ENCODE results near the gene CDH4.

CDH4 gene

GRCh38 chr20:61808447-61808846, 556.4 kb downstream of the CDH4 start:
- peaks cover 0 to 3% of the 10 kb centered on the region in 2 experiments for H3K4me1 ChIP-seq (ENCODE audit: control insufficient read depth in 1 of 2, insufficient read depth in 1 of 2, low read depth in 1 of 2, low read length in 1 of 2)
- no peaks in the 10 kb centered on the region for H3K36me3 ChIP-seq
- H3K9me3 ChIP-seq: no peaks in the 10 kb centered on the region
- no peak for TF ChIP-seq CTCF (IDR thresholded peaks at IDR 0.05)
- H3K27me3 ChIP-seq: peaks cover 9% of the 10 kb centered on the region
- no peak overlapping the region for H3K4me3 ChIP-seq (ENCODE audit: low read depth in 1 of 2, low read length in 1 of 2)
- H3K27ac ChIP-seq: no peak overlapping the region

DNA sequence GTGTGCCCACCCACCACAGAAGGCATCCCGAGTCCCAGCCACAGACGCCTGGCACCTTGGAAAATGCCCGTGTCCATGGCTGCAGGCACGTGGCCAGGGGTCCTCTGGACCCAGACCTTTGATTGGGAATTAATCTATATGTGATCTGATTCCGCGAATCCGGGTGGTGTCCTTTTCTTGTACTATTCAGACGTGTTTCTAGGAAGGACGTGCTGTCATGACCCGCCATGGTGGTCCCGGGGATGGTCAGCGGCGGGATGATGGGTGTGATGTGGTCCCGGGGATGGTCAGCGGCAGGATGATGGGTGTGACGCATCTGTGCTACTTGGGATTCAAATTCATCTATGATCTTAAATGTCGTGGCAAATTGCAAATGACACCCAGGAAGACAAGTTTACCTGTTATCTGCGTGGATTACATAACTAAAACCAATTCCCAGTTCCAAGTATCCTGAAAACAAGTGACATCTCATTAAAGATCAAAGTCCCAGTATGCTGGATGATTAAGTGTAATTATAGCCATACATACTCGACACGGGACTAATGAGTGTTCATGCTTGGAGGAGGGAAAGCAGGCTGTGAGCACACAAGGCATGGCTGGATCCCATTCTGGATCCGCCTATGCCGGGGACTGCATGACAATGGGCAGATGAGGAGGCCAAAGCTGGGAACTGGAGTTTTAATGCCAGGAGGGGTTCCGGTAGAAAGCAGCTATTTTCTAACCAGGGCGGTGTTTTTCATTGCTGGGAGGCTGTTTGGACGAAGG, 557.1 kb downstream of the CDH4 start:
- H3K27me3 ChIP-seq: peaks cover 2% of the 10 kb centered on the region
- no peaks in the 10 kb centered on the region for H3K4me1 ChIP-seq (ENCODE audit: control insufficient read depth in 1 of 2, insufficient read depth in 1 of 2, low read depth in 1 of 2, low read length in 1 of 2)
- no peak for TF ChIP-seq CTCF (IDR thresholded peaks at IDR 0.05)
- no peaks in the 10 kb centered on the region for H3K36me3 ChIP-seq
- no peaks in the 10 kb centered on the region for H3K9me3 ChIP-seq
- no peak overlapping the region for H3K27ac ChIP-seq
- H3K4me3 ChIP-seq (ENCODE audit: low read depth in 1 of 2, low read length in 1 of 2): no peak overlapping the region

DNA sequence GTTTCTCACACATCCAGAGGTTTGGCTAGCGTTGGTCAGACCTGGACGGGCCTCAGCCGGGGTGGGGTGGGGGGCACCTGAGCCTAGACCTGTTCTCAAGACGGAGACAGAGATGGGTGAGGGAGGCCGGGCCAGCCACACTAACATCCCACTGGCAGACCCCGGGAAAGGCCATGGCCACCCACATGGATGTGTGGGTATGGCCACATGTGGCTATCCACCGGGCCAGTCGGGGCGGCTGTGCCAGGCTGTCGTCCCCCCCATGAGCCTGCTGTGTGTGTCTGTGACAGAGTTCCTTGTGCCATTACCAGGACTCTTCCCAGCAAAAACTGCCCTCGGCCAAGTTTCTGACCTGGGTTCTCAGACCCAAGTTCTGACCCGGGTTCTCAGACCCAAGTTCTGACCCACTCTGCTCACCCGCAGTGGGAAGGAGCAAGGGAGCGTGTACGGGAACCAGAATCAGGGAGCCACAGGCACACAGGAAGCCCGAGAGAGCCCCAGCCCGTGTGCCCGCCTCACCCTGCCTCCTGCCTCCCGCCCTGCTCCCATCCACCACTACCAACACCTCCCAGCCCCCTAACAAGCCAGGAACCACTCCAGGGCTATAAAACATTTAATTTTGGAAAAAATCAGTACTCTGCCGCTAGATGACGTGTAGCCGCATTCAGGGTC, 558.1 kb downstream of the CDH4 start:
- Histone ChIP-seq H3K27me3 (no peaks in the 10 kb centered on the region), H3K4me3 (ENCODE audit: low read depth in 1 of 2, low read length in 1 of 2) (no peak overlapping the region), H3K4me1 (ENCODE audit: control insufficient read depth in 1 of 2, insufficient read depth in 1 of 2, low read depth in 1 of 2, low read length in 1 of 2) (no peaks in the 10 kb centered on the region), H3K27ac (no peak overlapping the region), H3K9me3 (no peaks in the 10 kb centered on the region), H3K36me3 (no peaks in the 10 kb centered on the region)
- no peak for TF ChIP-seq CTCF (IDR thresholded peaks at IDR 0.05)

DNA sequence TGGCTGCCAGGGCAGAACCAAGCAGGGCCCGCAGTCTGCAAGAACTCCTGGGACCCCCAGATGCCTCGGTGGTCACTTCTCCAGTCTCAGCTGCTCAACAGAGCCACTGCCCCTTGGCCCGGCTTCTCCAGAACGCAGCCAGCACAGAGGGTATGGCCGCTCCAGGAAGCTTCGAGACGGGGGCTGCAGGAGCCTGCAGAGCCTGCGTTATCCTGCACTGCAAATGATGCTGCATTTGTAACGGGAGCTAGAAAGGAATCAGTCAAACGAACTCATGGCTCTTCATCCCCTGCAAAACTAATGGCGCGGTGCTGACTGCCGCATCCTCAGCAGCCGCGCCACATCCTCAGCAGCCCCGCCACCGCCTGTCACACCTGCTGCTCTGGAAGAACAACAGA, 558.7 kb downstream of the CDH4 start:
- Histone ChIP-seq H3K27me3 (no peaks in the 10 kb centered on the region), H3K4me3 (ENCODE audit: low read depth in 1 of 2, low read length in 1 of 2) (no peak overlapping the region), H3K4me1 (ENCODE audit: control insufficient read depth in 1 of 2, insufficient read depth in 1 of 2, low read depth in 1 of 2, low read length in 1 of 2) (no peaks in the 10 kb centered on the region), H3K36me3 (no peaks in the 10 kb centered on the region), H3K9me3 (no peaks in the 10 kb centered on the region), H3K27ac (no peak overlapping the region)
- no peak for TF ChIP-seq CTCF (IDR thresholded peaks at IDR 0.05)

DNA sequence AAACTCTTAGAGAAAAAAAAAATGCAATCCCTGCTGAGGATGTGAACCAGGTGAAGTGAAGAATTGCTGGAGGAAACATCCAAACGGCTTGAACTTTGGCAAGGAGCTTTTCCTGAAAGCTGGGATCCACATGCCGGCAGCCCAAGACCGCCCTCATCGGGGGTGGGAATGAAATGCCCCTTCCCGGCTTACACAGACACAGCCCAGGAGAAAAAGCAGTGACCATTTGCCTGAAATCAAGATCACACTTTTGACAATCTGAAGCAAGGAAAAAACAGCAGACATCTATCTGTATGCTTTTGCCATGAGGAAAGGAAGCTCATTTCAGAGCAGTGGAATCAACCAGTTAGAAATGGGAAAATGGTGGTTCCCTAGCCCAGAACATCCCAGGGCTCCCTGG, 559.1 kb downstream of the CDH4 start:
- Histone ChIP-seq H3K27ac (no peak overlapping the region), H3K4me1 (ENCODE audit: control insufficient read depth in 1 of 2, insufficient read depth in 1 of 2, low read depth in 1 of 2, low read length in 1 of 2) (no peaks in the 10 kb centered on the region), H3K9me3 (no peaks in the 10 kb centered on the region), H3K36me3 (no peaks in the 10 kb centered on the region), H3K27me3 (no peaks in the 10 kb centered on the region), H3K4me3 (ENCODE audit: low read depth in 1 of 2, low read length in 1 of 2) (no peak overlapping the region)
- no peak for TF ChIP-seq CTCF (IDR thresholded peaks at IDR 0.05)
